Gastroesophageal sphincter (tissue), 4 donors: ENCODE measurements around the gene INTS2. TPM values are rescaled to one million over a fixed set of nuclear protein-coding genes. Genes with fewer than 3 reads are reported as not detected.

Experiments
- ATAC-seq: fragments of 150-250 bp; one replicate; pipeline ENCODE4 v1.9.1; 2016; ENCODE audit warnings: mild to moderate bottlenecking, moderate library complexity
- H3K27ac ChIP-seq, 4 donors: fragments of 200-600 bp; sonication (generic) in 3 of 4; 1 replicate in 3 of 4; 2 replicates in 1 of 4; pipeline ENCODE4 v1.5.1; 2016 to 2019
- H3K27me3 ChIP-seq: fragments of 200-600 bp; sonication (generic); one replicate; pipeline ENCODE4 v1.5.1; 2019
- H3K36me3 ChIP-seq, 2 donors: fragments of 200-600 bp; sonication (generic); one replicate each; pipeline ENCODE4 v1.5.1; 2019; ENCODE audit warnings: control low read depth in 1 of 2
- H3K4me1 ChIP-seq, 3 donors: fragments of 200-600 bp; sonication (generic); 1 replicate in 2 of 3; 2 replicates in 1 of 3; pipeline ENCODE4 v1.5.1; 2016 to 2019; ENCODE audit warnings: control low read depth in 2 of 3
- H3K4me3 ChIP-seq, 2 donors: fragments of 200-600 bp; sonication (generic); one replicate each; pipeline ENCODE4 v1.5.1; 2019; ENCODE audit warnings: mild to moderate bottlenecking in 1 of 2, moderate library complexity in 1 of 2
- H3K9me3 ChIP-seq, 3 donors: fragments of 200-600 bp; sonication (generic); one replicate each; pipeline ENCODE4 v1.5.1; 2017 to 2019; ENCODE audit warnings: control low read depth in 2 of 3
- EP300 ChIP-seq: sonication (generic); formaldehyde crosslinking; IDR thresholded peaks from one replicate; pipeline ENCODE4 v1.6.1; 2017; ENCODE audit warnings: antibody characterized with exemption, mild to moderate bottlenecking
- POLR2A ChIP-seq, 2 donors: fragments of 450-650 bp; IDR thresholded peaks; one replicate each; pipeline ENCODE4 v1.6.1; 2017; ENCODE audit warnings: antibody characterized with exemption in 2 of 2, mild to moderate bottlenecking in 2 of 2, moderate library complexity in 1 of 2
- POLR2AphosphoS5 ChIP-seq: sonication (generic); formaldehyde crosslinking; IDR thresholded peaks from one replicate; pipeline ENCODE4 v1.6.1; 2017; ENCODE audit warnings: antibody characterized with exemption
- WGBS, 2 donors: methylation state at CpG; one replicate each; pipeline ENCODE4 v1.1.5; 2018; ENCODE audit warnings: low coverage in 1 of 2; 5-methylcytosine and 5-hydroxymethylcytosine counted together
- total RNA-seq, 4 donors: library from RNA; depleted of rRNA; stranded (reverse); fragments of >200 nt; gene quantifications; one replicate each; pipeline ENCODE4 v1.1.0, GENCODE V29; 2016
- TF ChIP-seq, protein P1 (sequence below), 4 experiments: fragments of 200-600 bp in 2 of 4; fragments of 450-650 bp in 2 of 4; sonication (generic) in 1 of 4; IDR thresholded peaks; one replicate each; pipeline ENCODE4 v1.5.1; 2017 to 2019; ENCODE audit warnings: antibody characterized with exemption in 4 of 4, mild to moderate bottlenecking in 2 of 4, moderate library complexity in 2 of 4

The INTS2 gene
- total RNA-seq, 4 donors from 2014 or later, result 11.3 to 16.9 (median 14.8) TPM

DNA sequence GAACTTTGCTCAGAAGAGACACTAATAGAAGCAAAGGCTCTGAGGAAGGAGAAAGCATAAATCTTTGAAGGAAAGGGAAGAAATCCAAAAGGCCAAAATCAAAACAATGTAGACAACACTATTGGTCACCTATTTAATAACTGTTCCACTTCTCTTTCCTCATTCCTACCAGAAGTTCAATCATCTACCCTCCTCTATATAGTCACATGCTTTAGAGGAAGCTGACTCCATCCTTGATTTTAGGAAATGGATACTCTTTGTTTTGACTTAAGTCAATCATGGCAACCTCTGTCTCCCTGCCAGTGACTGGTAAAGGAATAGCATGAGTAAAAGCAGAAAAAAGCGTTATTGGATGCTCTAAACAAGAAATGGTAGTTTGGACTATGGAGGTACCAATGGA is 71.7 kb downstream of the INTS2 start:
- Histone ChIP-seq H3K9me3 (no peaks in the 10 kb centered on the region), H3K4me1 (no peaks in the 10 kb centered on the region), H3K36me3 (no peaks in the 10 kb centered on the region), H3K4me3 (no peak overlapping the region), H3K27ac (no peak overlapping the region), H3K27me3 (no peaks in the 10 kb centered on the region)
- ATAC-seq, result no peak
- 86 to 100% methylated on average over 1 of the region's 1 CpG for WGBS, 2 donors
- TF ChIP-seq, protein P1, sequence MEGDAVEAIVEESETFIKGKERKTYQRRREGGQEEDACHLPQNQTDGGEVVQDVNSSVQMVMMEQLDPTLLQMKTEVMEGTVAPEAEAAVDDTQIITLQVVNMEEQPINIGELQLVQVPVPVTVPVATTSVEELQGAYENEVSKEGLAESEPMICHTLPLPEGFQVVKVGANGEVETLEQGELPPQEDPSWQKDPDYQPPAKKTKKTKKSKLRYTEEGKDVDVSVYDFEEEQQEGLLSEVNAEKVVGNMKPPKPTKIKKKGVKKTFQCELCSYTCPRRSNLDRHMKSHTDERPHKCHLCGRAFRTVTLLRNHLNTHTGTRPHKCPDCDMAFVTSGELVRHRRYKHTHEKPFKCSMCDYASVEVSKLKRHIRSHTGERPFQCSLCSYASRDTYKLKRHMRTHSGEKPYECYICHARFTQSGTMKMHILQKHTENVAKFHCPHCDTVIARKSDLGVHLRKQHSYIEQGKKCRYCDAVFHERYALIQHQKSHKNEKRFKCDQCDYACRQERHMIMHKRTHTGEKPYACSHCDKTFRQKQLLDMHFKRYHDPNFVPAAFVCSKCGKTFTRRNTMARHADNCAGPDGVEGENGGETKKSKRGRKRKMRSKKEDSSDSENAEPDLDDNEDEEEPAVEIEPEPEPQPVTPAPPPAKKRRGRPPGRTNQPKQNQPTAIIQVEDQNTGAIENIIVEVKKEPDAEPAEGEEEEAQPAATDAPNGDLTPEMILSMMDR (IDR thresholded peaks at IDR 0.05), result no peak
- no peak for TF ChIP-seq POLR2AphosphoS5
- no peak for TF ChIP-seq POLR2A (IDR thresholded peaks at IDR 0.05)
- TF ChIP-seq EP300, result no peak

DNA sequence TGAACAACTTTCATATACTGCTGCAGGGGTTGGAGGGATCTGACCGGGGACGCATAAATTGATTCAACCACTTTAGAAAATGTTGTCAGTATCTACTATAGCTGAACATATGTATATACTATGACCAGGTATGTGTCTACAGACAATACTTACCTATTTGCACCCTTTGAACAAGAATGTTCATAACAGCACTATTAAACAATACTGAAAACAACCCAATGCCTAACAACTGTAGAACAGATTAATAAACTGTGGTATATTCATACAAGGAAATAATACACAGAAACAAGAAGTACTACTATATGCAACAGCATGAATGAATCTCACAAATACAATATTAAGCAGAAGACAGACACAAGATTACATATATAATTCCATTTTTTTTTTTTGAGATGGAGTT is 74.9 kb downstream of the INTS2 start:
- WGBS, 2 donors, result 95 to 97% methylated on average over 2 of the region's 2 CpGs
- Histone ChIP-seq H3K36me3 (no peaks in the 10 kb centered on the region), H3K4me3 (no peak overlapping the region), H3K27me3 (no peaks in the 10 kb centered on the region), H3K27ac (no peak overlapping the region), H3K4me1 (no peaks in the 10 kb centered on the region), H3K9me3 (no peaks in the 10 kb centered on the region)
- TF ChIP-seq, protein P1 (IDR thresholded peaks at IDR 0.05), result no peak
- TF ChIP-seq EP300, result no peak
- no peak for TF ChIP-seq POLR2AphosphoS5
- TF ChIP-seq POLR2A (IDR thresholded peaks at IDR 0.05), result no peak
- ATAC-seq, result no peak

DNA sequence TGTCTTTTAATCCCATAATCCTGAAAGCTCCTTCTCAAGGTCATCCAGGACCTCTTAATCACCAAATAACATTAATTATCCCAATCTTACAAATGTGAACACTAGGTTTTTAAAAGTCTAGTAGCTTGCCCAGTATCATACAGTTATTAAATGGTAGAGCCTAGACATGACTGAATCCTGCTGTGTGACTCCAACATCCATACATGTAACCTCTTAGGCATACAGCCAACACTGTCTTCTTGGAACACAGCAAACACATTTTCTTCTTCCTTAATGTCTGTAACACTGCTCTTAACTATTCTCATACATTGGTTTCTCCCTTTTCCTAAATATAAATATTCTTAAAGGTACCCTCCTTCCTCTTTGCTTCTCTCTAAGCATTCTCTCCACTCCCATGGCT is 78.1 kb downstream of the INTS2 start:
- TF ChIP-seq EP300, result no peak
- TF ChIP-seq, protein P1 (IDR thresholded peaks at IDR 0.05), result no peak
- no peak for TF ChIP-seq POLR2A (IDR thresholded peaks at IDR 0.05)
- TF ChIP-seq POLR2AphosphoS5, result no peak
- no peaks in the 10 kb centered on the region for H3K27me3 ChIP-seq
- H3K9me3 ChIP-seq, result no peaks in the 10 kb centered on the region
- no peak overlapping the region for H3K27ac ChIP-seq
- no peak for ATAC-seq
- no peak overlapping the region for H3K4me3 ChIP-seq
- H3K36me3 ChIP-seq, result no peaks in the 10 kb centered on the region
- no peaks in the 10 kb centered on the region for H3K4me1 ChIP-seq

DNA sequence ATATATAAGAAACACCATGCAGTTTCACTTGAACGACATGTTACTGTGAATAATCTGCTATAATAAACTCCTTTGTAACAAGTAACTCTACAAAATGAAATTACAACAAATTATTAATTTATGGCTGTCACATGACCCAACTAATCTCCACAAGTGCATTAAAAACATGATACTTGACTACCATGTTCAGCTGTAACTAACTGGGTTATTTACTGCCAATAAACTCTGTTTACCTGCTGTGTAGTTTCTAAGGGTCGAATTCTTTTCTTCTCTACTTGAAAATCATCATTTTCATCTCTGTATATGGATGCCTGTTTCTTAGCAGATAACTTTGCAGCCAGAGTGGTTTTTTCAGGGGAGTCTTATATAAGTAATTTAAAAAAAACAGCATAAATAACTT is 78.9 kb downstream of the INTS2 start:
- Histone ChIP-seq H3K36me3 (no peaks in the 10 kb centered on the region), H3K27ac (no peak overlapping the region), H3K4me3 (no peak overlapping the region), H3K27me3 (no peaks in the 10 kb centered on the region), H3K4me1 (no peaks in the 10 kb centered on the region), H3K9me3 (no peaks in the 10 kb centered on the region)
- no peak for TF ChIP-seq POLR2AphosphoS5
- no peak for ATAC-seq
- 74 to 82% methylated on average over 2 of the region's 2 CpGs for WGBS, 2 donors

DNA sequence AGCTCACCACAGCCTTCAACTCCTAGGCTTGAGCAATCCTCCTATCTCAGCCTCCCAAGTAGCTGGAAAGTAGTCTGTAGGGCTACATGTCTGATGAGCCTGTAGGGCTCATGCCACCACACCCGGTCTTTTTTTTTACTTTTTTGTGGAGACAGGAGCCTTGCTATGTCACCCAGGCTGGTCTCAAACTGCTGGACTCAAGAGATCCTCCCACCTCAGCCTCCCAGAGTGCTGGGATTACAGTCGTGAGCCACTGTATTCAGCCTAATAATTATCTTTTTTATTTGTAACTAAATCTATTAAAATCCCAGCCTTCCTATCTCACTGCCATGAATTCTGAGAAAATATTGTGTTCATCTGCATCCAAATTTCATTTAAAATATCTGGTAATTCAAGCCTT is 79.5 kb downstream of the INTS2 start:
- no peak for ATAC-seq

More for the DNA sequence above, 79.5 kb downstream of the INTS2 start:
- TF ChIP-seq POLR2AphosphoS5, result no peak
- no peak for TF ChIP-seq POLR2A (IDR thresholded peaks at IDR 0.05)
- TF ChIP-seq, protein P1 (IDR thresholded peaks at IDR 0.05), result no peak
- TF ChIP-seq EP300, result no peak
- Histone ChIP-seq H3K9me3 (no peaks in the 10 kb centered on the region), H3K27me3 (no peaks in the 10 kb centered on the region), H3K4me1 (no peaks in the 10 kb centered on the region), H3K36me3 (no peaks in the 10 kb centered on the region), H3K27ac (no peak overlapping the region), H3K4me3 (no peak overlapping the region)
- 75 to 93% methylated on average over 2 of the region's 2 CpGs for WGBS, 2 donors
